GM08714 (cell line): ENCODE results near the gene CEP85L.
"Not testable (repeated sequence)": the region's sequence is repeated elsewhere in the genome, so short reads cannot be mapped to it uniquely, and the experiment has no call there.

Experiments
- H3K4me3 ChIP-seq: fragments of 200-500 bp; sonication (Bioruptor generic); 2 replicates; pipeline ENCODE4 v1.5.1; 2014; ENCODE audit warnings: mild to moderate bottlenecking, low read length, inconsistent platforms
- ZNF274 ChIP-seq: IDR thresholded peaks from 2 replicates; pipeline ENCODE4 v1.6.1; 2012; ENCODE audit warnings: mild to moderate bottlenecking, low read depth, low read length

Gene CEP85L

GRCh38 chr6:118467181-118467580 is 184.2 kb downstream of the CEP85L start:
- no peak overlapping the region for H3K4me3 ChIP-seq
- no peak for TF ChIP-seq ZNF274

GRCh38 chr6:118464620-118465019 is 186.8 kb downstream of the CEP85L start:
- no peak for TF ChIP-seq ZNF274

GRCh38 chr6:118460958-118461470 is 190.4 kb downstream of the CEP85L start:
- TF ChIP-seq ZNF274: no peak

More at GRCh38 chr6:118464620-118465019, 186.8 kb downstream of the CEP85L start:
- no peak overlapping the region for H3K4me3 ChIP-seq

GRCh38 chr6:118456982-118457381 is 194.4 kb downstream of the CEP85L start:
- TF ChIP-seq ZNF274: no peak
- H3K4me3 ChIP-seq: no peak overlapping the region

More at GRCh38 chr6:118460958-118461470, 190.4 kb downstream of the CEP85L start:
- no peak overlapping the region for H3K4me3 ChIP-seq

GRCh38 chr6:118451839-118452238 is 199.6 kb downstream of the CEP85L start:
- no peak overlapping the region for H3K4me3 ChIP-seq
- TF ChIP-seq ZNF274: no peak

- no peak overlapping the region for H3K4me3 ChIP-seq
- TF ChIP-seq ZNF274: no peak
These were observed 206.6 kb downstream of the CEP85L start for GRCh38 chr6:118444796-118445195.

GRCh38 chr6:118436482-118436881 is 214.9 kb downstream of the CEP85L start:
- H3K4me3 ChIP-seq: no peak overlapping the region
- no peak for TF ChIP-seq ZNF274

GRCh38 chr6:118434147-118434546 is 217.2 kb downstream of the CEP85L start:
- H3K4me3 ChIP-seq: not testable (repeated sequence)

- H3K4me3 ChIP-seq: not testable (repeated sequence)
These were observed 230.1 kb downstream of the CEP85L start for GRCh38 chr6:118421312-118421711.

- no peak overlapping the region for H3K4me3 ChIP-seq
- TF ChIP-seq ZNF274: no peak
These were observed 231.7 kb downstream of the CEP85L start for GRCh38 chr6:118419448-118420394.
